Measurements from ENCODE around the gene TEN1.
"Not testable (repeated sequence)": the region's sequence is repeated elsewhere in the genome, so short reads cannot be mapped to it uniquely, and the experiment has no call there.

TEN1 gene

GRCh38 chr17:76039121-76039520 lies 60.1 kb downstream of the TEN1 start:
- no peak for TF ChIP-seq ZNF274 (IDR thresholded peaks at IDR 0.05; ENCODE audit: low read depth, low read length)
- no peak overlapping the region for H3K4me3 ChIP-seq (ENCODE audit: low read length)

- TF ChIP-seq ZNF274 (IDR thresholded peaks at IDR 0.05; ENCODE audit: low read depth, low read length): no peak
These were observed 61.3 kb downstream of the TEN1 start for GRCh38 chr17:76040376-76040775.

GRCh38 chr17:76042868-76043267 lies 63.8 kb downstream of the TEN1 start:
- not testable (repeated sequence) for H3K4me3 ChIP-seq (ENCODE audit: low read length)

More at GRCh38 chr17:76040376-76040775, 61.3 kb downstream of the TEN1 start:
- H3K4me3 ChIP-seq (ENCODE audit: low read length): no peak overlapping the region

- H3K4me3 ChIP-seq (ENCODE audit: low read length): not testable (repeated sequence)
These were observed 65.5 kb downstream of the TEN1 start for GRCh38 chr17:76044475-76045007.

GRCh38 chr17:76046064-76046463 lies 67.0 kb downstream of the TEN1 start:
- no peak for TF ChIP-seq ZNF274 (IDR thresholded peaks at IDR 0.05; ENCODE audit: low read depth, low read length)

GRCh38 chr17:76048025-76048605 lies 69.1 kb downstream of the TEN1 start:
- no peak for TF ChIP-seq ZNF274 (IDR thresholded peaks at IDR 0.05; ENCODE audit: low read depth, low read length)
- no peak overlapping the region for H3K4me3 ChIP-seq (ENCODE audit: low read length)

More at GRCh38 chr17:76046064-76046463, 67.0 kb downstream of the TEN1 start:
- no peak overlapping the region for H3K4me3 ChIP-seq (ENCODE audit: low read length)

- no peak for TF ChIP-seq ZNF274 (IDR thresholded peaks at IDR 0.05; ENCODE audit: low read depth, low read length)
These were observed 69.7 kb downstream of the TEN1 start for GRCh38 chr17:76048711-76049110.

GRCh38 chr17:76049239-76049638 lies 70.2 kb downstream of the TEN1 start:
- no peak for TF ChIP-seq ZNF274 (IDR thresholded peaks at IDR 0.05; ENCODE audit: low read depth, low read length)
- H3K4me3 ChIP-seq (ENCODE audit: low read length): no peak overlapping the region

More at GRCh38 chr17:76048711-76049110, 69.7 kb downstream of the TEN1 start:
- H3K4me3 ChIP-seq (ENCODE audit: low read length): no peak overlapping the region

- H3K4me3 ChIP-seq (ENCODE audit: low read length): no peak overlapping the region
- no peak for TF ChIP-seq ZNF274 (IDR thresholded peaks at IDR 0.05; ENCODE audit: low read depth, low read length)
These were observed 70.9 kb downstream of the TEN1 start for GRCh38 chr17:76049836-76050537.
